Measurements from ENCODE around the gene PTPRN2. TPM values are rescaled to one million over a fixed set of nuclear protein-coding genes. Genes with fewer than 3 reads are reported as not detected.

PTPRN2 gene
- total RNA-seq, 1 experiment from 2014 or later, result not detected

GRCh38 chr7:157654350-157654749, 933.3 kb downstream of the PTPRN2 start:
- no peaks in the 10 kb centered on the region for H3K36me3 ChIP-seq (ENCODE audit: low read depth)
- BruUV-seq (replicated peaks), result no TSS peak
- POLR2A ChIA-PET (ENCODE audit: unreplicated experiment), result no interaction called here
- no peak overlapping the region for H3K4me3 ChIP-seq
- no peaks in the 10 kb centered on the region for H3K79me2 ChIP-seq (ENCODE audit: low read depth)
- no peaks in the 10 kb centered on the region for H4K20me1 ChIP-seq (ENCODE audit: insufficient read depth)
- CTCF ChIA-PET, result no interaction called here
- H3K27me3 ChIP-seq (ENCODE audit: insufficient read depth, low read depth), result peaks cover 78% of the 10 kb centered on the region
- H3K4me2 ChIP-seq, result no peak overlapping the region
- H3K9me3 ChIP-seq (ENCODE audit: insufficient read depth, low read depth), result no peaks in the 10 kb centered on the region; the same call in 1 of the 2 replicates
- no peak overlapping the region for H3K27ac ChIP-seq
- H3F3A ChIP-seq (ENCODE audit: insufficient read depth, low read depth), result no peaks in the 10 kb centered on the region
- DNase-seq, result no peak
- no peaks in the 10 kb centered on the region for H3K9me2 ChIP-seq (ENCODE audit: insufficient read depth)
- TF ChIP-seq CTCF (conservative IDR thresholded peaks at IDR 0.05) (no peak), EZH2 (IDR thresholded peaks at IDR 0.05; ENCODE audit: low read depth) (no peak)
- no peaks in the 10 kb centered on the region for H3K4me1 ChIP-seq (replicated peaks; ENCODE audit: insufficient read depth)
- intact Hi-C loops (cut with micrococcal nuclease; ENCODE audit: unreplicated experiment), result no loop called here
- H2AFZ ChIP-seq, result no peak overlapping the region

- Histone ChIP-seq H3K4me3 (no peak overlapping the region), H3K27me3 (ENCODE audit: insufficient read depth, low read depth) (peaks cover 76% of the 10 kb centered on the region), H4K20me1 (ENCODE audit: insufficient read depth) (no peaks in the 10 kb centered on the region), H3K9me2 (ENCODE audit: insufficient read depth) (no peaks in the 10 kb centered on the region), H3K9me3 (ENCODE audit: insufficient read depth, low read depth) (no peaks in the 10 kb centered on the region; the same call in 1 of the 2 replicates), H3F3A (ENCODE audit: insufficient read depth, low read depth) (no peaks in the 10 kb centered on the region), H3K27ac (no peak overlapping the region), H3K4me2 (no peak overlapping the region), H3K36me3 (ENCODE audit: low read depth) (no peaks in the 10 kb centered on the region), H3K79me2 (ENCODE audit: low read depth) (no peaks in the 10 kb centered on the region), H2AFZ (no peak overlapping the region), H3K4me1 (replicated peaks; ENCODE audit: insufficient read depth) (no peaks in the 10 kb centered on the region)
- no peak for DNase-seq
- CTCF ChIA-PET, result no interaction called here
- TF ChIP-seq CTCF (conservative IDR thresholded peaks at IDR 0.05) (no peak), EZH2 (IDR thresholded peaks at IDR 0.05; ENCODE audit: low read depth) (no peak)
- intact Hi-C loops (cut with micrococcal nuclease; ENCODE audit: unreplicated experiment), result no loop called here
- BruUV-seq (replicated peaks), result no TSS peak
- POLR2A ChIA-PET (ENCODE audit: unreplicated experiment), result no interaction called here
Measured at GRCh38 chr7:157653827-157654207, 933.8 kb downstream of the PTPRN2 start.

- intact Hi-C loops (cut with micrococcal nuclease; ENCODE audit: unreplicated experiment), result no loop called here
- no peak overlapping the region for H3K4me3 ChIP-seq
- BruUV-seq (replicated peaks), result no TSS peak
- 0 out of 2 replicates have a peak, but pooled peaks have one; percentile 44 for TF ChIP-seq EZH2 (IDR thresholded peaks at IDR 0.05; ENCODE audit: low read depth)
- TF ChIP-seq CTCF (conservative IDR thresholded peaks at IDR 0.05), result no peak
- DNase-seq, result no peak
- H3K27me3 ChIP-seq (ENCODE audit: insufficient read depth, low read depth), result peaks cover 70% of the 10 kb centered on the region
- H3K4me2 ChIP-seq, result no peak overlapping the region
- H3F3A ChIP-seq (ENCODE audit: insufficient read depth, low read depth), result no peaks in the 10 kb centered on the region
- no peaks in the 10 kb centered on the region for H4K20me1 ChIP-seq (ENCODE audit: insufficient read depth)
- CTCF ChIA-PET, result no interaction called here
- H3K9me3 ChIP-seq (ENCODE audit: insufficient read depth, low read depth), result no peaks in the 10 kb centered on the region; the same call in 1 of the 2 replicates
- POLR2A ChIA-PET (ENCODE audit: unreplicated experiment), result no interaction called here
- no peaks in the 10 kb centered on the region for H3K79me2 ChIP-seq (ENCODE audit: low read depth)
- H3K9me2 ChIP-seq (ENCODE audit: insufficient read depth), result no peaks in the 10 kb centered on the region
- no peak overlapping the region for H3K27ac ChIP-seq
- no peak overlapping the region for H2AFZ ChIP-seq
- no peaks in the 10 kb centered on the region for H3K4me1 ChIP-seq (replicated peaks; ENCODE audit: insufficient read depth)
- no peaks in the 10 kb centered on the region for H3K36me3 ChIP-seq (ENCODE audit: low read depth)
Measured at GRCh38 chr7:157652954-157653826, 934.4 kb downstream of the PTPRN2 start.

All from PC-9 (cell line).